HG03354 (cell line): Measurements from ENCODE around the gene STING1.
A peak's percentile ranks its signal among the peaks of the same experiment; 100 is the strongest.

Experiments used
- ATAC-seq: cut with Tn5 transposase; IDR thresholded peaks from one replicate; pipeline ENCODE4 v1.9.1; 2021; ENCODE audit warnings: mild to moderate bottlenecking; ENCODE audit not compliant: unreplicated experiment, poor library complexity, severe bottlenecking

The STING1 gene

DNA sequence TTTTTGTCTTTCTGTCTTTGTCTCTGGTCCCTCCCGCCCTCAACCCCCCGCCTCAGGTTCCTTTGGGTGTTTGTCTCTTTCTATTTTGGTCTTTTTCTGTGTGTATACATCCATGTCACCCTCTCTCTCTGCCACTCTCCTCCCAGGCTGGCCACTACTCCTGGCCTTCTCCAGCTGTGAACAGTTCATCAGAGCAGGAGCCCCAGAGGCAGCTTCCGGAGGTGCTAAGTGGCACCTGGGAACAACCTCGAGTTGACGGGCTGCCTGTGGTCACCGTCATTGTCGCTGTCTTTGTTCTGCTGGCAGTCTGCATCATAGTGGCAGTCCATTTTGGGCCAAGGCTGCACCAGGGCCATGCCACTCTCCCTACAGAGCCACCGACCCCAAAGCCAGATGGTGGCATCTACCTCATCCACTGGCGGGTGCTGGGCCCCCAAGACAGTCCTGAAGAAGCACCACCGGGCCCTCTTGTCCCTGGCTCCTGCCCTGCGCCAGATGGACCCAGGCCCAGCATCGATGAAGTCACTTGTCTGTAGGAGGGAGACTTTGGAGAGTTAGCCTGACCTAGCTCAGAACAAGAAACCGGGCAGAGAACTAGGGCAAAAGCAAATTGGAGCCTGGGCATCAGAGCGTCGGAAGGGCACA is 10.1 kb downstream of the STING1 start:
- no peak for ATAC-seq

DNA sequence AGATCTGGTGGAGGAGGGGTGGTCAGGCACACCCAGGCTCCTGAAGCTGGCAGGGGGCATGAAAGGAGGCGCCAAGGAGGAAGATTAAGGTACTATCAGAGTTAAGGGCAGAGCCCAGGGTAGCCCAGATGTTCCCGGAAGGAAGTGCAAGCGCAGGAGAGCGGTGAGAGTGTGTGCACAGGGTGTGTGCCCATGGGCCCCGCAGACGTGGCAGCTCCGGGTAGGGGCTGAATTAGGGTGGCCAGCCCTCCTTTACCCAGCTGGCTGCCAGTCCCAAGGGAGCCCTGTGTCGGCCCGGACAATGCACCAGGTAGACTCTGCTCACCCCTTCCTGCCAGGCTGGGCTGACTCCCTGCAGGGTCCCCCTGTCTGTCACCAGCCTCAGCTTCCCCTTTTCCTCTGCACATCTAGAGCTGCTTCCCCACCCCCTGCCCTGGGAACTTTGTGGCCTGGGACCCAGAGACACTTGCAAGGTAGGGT is 11.7 kb downstream of the STING1 start, which contains the start of gene SMIM33:
Gene SMIM33 (plus strand): TSS at position 184 of the 480 bp plus-strand sequence. CDS start 118 bp downstream, at position 302.
- peak; percentile 47 for ATAC-seq

DNA sequence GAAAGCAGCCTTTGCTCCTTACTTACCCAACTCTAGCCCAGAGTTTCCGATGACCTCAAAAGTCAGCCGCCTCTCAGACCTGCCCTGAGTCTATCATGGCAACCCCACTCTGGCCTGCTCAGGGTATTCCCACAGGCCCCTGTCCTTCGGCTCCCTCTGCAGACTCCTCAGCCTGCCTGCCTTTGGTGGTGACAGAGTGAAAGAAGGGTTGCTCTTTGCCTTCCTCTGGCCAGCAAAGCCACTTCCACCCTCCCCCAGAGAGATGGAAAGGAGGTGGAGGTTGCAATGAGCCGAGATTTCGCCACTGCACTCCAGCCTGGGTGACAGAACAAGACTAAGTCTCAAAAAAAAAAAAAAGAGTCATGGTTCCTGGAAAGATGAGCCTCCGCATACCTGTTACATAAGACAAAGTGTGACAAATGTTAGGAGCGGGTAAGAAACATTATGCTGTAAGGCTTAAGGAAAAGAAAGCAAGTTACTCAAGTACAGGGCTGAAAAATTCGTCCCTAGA is 14.1 kb downstream of the STING1 start:
- ATAC-seq = no peak

DNA sequence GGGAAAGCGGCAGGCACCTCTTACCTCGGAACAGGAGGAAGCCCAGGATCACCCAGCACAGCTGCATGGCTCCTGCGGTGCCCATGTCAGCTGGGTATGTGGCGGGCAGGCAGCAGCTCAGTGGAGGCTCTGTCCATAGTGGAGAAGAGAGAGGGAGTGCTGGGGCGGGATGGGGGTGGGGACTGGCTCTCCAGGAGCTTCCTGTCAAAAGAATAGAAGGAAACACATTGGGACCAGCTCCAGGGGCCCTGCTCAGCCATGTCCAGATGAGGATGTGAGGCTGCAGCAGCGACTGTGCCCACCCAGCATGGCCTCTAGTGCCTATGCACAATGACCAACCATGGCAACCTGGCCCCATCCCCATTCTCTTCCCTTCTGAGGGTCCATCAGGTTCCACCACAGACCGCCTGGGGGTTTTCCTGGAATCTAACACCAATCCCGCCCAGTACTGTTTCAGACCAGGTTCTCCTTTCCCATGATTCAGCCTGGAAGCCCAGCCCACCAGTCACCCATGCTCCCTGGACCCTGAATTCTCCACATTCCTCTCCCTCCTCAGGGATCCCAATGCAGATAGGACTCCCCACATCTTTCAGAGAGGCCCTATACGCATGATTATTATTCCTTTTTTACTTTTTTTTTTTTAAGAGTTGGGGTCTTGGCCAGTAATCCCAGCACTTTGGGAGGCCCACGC is 19.8 kb downstream of the STING1 start, which contains the start of gene ECSCR:
Gene ECSCR (minus strand): TSS at position 158 of the 691 bp plus-strand sequence. CDS start 73 bp downstream, at position 85.
- ATAC-seq = no peak

DNA sequence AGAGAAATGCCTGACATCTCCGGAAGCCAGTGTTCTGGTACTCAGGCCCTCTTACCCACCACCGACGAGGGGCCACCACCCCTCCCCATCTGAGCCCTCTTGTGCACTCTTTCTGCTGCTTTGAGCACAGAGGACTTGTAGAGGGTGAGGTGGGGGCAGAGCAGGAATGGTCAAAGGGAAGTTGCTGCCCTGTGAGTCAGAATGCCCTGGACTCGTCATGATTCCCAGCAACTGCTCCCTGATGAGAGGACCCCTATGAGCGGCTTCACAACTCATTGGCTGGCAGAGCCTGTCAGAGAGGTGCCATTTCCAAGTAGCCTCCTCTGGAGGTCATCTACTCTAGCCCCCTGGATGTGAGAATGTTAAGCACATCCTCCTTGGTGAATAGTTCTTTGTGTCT is 20.9 kb downstream of the STING1 start:
- ATAC-seq = no peak

DNA sequence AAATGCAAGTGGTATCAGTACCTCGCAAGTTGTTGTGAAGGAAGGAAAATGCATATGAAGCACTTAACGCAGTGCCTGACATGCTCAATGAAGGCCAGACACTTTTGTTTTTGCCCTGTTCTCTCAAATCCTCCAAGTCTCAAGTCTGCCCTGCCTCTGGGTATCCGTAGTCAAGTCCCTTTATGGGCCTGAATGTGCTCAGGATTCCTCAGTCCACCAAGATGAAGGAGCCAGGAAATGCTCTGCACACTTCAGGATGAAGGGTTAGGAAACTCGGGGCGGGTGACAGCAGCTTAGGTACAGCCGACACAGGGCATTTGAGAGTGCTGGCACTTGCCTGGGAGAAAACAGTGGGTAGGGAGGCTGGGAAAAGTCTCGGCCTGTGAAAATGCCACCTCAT is 21.4 kb downstream of the STING1 start:
- no peak for ATAC-seq

DNA sequence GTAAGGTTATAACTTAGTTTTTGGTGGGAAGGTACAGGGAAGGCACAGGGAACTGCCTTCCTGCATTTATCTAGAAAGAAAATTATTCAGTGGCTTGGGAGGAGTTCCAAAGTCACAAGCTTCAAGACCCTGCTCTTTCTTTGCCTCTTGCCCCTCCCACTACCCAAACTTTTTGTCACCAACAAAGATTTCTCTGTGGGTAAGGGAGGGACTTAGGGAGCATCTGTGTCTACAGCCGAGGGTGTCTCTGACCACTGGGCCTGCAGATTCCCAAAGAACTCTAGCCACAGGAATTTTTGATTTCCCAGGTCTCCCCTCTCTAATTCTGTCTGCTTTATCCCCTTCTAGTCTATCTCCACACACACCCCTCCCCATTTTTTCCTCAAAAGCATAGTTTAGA is 22.1 kb downstream of the STING1 start:
- ATAC-seq = no peak

DNA sequence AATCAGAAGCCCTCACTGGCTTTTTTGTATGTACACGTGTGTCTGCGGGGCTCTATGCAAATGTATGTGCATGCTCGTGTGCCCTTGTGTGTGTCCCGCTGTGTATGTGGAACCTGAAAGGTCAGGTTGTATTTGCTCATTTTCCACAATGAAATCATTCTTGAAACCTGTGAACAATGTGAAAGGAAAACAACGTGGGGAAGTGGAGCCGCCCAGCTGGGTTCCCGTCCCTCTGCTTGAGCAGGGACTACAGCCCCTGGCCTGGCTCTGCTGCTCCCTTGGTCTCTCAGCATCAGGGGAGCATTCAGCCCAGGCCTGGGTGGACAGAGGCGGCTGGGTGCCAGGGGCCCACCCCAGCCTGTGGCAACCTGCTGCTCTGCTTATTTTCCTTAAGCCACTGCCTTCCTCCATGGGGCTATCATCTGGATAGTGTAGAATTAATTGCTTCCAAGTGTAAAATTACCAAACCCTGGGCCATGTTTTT is 23.1 kb downstream of the STING1 start:
- peak; percentile 39 for ATAC-seq

DNA sequence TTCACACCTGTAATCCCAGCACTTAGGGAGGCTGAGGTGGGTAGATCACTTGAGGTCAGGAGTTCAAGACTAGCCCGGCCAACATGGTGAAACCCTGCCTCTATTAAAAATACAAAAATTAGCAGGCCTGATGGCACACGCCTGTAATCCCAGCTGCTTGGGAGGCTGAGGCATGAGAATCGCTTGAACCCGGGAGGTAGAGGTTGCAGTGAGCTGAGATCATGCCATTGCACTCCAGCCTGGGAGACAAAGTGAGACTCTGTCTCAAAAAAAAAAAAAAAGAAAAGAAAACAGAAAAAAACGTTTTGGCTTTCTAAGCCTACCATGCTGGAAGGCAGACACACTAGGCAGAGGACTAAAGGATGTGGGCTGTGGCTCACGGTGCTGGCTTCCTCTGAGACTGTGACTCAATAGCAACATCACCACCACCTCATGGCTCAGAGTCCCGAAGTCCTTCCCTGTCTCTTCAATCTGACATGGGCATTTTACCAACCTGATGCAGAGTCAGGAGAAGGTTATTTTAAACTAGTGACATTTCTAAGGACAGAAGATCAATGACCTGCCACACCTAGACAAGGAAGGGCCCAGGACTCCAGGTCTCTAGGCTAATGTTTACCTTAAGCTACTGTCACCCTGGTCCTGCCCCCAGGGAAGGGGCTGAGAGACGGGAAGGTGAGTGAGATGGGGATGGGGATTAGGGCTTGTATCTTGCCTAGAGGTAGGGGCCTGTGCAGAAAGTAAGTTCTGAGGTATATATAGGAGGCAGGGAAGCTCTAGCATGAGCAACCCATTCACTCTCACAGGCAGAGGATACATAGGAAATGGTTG is 23.8 kb downstream of the STING1 start:
- peak; percentile 72 for ATAC-seq

DNA sequence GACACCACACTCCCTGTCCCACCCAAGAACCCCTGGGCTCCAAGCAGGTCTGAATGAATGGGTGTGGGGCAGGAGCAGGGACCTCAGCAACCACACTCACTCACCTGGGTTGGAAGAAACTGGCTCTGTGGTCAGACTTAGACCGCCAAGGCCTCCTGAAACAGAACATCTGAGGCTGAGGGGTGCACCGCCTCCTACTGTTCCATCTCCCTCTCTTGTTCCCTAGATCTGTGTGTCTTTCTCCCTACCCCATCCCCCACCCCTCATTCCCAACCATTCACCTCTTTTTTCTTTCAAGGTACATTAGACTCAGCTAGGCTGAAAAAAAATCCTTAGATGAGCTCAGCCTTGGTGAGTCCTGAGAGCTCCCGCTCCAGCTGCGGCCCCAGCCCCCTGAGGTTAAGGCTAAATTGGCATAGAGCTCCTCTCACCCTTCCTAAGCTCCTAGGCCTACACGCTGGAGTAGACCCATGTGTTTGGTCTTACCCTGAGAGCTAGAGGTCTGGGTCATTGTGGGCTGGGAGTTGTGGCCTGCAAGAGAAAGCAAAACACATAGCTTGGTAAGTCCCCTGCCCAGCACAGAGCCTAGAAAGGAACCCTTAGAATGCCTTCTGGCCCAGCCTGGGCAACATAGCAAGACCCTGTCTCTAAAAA is 24.8 kb downstream of the STING1 start:
- peak; percentile 36 for ATAC-seq

DNA sequence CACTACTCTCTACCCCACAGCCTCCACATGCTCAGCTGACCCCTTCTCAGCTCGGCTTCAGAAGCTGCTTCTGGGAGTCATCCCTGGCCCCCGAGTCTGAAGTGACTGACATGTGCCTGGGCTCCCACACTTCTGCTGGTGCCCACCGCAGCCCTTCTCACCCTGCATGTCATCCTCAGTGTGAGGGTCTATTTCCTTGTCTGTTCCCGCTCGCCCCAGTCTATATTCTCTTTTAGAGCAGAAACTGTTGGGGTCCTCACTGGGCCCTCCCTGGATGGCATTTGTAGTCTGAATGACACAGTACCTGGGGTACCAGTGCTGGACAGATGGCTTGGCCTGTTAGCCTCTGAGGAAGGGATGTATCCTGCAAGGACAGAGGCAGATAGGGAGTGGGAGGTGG is 25.3 kb downstream of the STING1 start:
- no peak for ATAC-seq

DNA sequence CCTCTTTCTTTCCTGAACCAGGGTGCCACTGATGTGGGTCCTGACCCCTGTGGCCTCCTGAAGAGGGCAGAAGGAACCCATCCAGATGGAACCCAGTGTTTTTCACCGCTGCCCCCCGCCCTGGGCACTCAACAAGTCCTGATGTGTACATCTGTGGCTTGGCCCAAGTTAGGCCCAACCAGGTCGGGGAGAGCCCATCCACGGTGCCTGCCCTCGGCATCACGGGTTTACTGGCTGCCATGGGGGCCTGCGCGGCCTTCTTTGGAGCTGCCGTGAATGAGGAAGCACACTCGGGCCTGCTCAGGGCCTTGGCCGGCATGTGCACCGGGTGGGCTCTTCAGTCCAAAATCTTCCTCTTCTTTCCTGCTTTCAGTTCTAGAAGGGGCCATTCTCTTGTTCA is 25.8 kb downstream of the STING1 start:
- ATAC-seq = no peak

DNA sequence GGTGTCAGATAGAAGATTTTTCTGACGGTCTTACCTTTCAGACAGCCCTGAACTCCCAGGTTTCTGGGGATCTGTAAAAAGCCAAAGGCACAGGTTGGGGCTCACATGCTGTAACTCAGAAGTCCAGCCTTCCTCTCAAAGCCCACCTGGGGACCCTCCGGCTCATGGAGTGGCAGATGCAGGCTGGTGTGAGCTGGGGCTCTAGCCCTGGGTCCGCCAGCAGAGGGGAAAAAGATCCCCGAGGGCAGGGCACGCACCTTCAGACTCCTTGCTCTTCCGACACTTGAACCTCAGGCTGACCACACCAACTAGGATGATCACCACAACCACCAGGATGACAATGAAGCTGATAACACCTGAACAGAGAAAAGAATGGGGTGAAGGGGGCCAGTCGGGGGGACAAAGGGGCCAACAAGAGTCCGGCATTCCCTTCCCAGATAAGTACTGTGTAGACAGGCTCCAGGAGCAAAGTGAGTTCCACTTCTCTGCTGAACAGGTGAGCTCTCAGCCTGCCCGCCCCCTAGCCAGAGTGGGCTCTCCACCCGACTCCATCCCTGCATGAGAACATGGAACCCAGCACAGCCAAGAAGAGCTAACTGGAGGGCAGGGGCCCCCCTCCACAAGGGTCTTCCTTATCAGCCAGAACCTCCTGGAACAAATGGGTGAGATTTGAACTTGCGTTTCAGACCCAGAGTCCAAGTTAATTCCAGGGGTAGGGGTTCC is 27.8 kb downstream of the STING1 start:
- no peak for ATAC-seq

DNA sequence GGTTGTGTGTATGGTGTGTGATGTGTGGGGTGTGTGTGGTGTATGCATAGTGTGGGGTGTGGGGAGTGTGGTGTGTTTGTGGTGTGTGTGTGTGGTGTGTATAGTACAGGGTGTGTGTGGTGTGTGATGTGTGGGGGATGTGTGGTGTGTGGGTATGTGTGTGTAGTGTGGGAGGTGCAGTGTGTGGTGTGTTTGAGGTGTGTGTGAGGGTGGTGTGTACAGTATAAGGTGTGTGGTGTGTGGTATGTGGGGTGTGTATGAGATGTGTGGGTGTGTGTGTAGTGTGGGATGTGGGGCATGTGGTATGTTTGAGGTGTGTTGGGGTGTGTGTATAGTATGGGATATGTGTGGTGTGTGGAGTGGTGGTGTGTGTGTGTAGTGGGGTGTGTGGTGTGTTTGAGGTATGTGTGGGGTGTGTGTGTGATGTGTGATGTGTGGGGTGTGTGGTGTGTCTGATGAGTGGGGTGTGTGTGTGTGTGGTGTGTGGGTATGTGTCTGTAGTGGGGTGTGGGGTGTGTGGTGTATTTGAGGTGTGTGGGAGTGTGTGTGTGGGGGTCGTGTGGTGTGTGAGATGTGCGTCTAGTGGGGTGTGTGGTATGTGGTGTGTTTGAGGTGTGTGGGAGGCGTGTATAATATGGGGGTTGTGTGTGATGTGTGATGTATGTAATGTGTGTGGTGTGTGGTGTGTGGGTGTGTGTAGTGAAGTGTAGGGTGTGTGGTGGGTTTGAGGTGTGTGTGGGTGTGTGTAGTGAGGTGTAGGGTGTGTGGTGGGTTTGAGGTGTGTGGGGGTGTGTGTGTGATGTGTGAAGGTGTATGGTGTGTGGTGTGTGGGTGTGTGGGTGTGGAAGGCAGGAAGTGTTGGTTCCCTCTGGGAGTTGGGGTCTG is 28.6 kb downstream of the STING1 start:
- no peak for ATAC-seq

DNA sequence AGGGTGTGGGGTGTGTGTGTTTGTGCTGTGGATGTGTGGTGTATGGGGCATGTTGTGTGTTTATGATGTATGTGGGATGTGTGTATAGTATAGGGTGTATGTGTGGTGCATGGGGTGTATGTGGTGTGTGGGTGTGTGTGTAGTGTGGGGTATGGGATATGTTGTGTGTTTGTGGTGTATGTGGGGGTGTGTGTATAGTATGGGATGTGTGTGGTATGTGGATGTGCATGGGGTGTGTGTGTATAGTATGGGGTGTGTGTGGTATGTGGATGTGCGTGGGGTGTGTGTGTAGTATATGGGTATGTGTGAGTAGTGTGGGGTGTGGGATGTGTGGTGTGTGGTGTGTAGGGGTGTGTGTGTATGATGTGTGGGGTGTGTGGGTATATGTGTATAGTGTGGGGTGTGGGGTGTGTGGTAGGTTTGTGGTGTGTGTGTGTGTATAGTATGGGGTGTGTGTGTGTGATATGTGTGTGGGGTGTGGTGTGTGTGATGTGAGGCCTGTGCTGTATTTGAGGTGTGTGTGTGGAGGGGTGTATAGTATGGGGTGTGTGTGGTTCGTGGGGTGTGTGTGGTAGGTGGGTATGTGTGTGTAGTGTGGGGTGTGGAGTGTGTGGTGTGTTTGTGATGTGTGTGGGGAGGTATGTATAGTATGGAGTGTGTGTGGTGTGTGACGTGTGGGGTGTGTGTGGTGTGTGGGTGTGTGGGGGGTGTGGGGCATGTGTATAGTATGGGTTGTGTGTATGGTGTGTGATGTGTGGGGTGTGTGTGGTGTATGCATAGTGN is 30.5 kb downstream of the STING1 start:
- no peak for ATAC-seq

DNA sequence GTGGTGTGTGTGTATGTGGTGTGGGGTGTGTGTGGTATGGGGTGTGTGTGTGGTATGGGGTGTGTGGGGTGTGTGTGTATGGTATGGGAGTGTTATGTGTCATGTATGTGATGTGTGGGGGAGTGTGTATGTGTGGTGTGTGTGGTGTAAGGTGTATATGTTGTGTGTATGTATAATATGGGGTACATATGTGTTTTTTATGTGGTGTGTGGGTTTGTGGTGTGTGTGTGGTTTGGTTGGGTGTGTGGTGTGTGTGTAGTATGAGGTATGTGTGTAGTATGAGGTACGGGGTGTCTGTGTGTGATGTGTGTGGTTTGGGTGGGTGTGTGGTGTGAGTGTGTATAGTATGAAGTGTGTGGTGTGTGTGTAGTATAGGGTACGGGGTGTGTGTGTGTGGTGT is 31.4 kb downstream of the STING1 start:
- no peak for ATAC-seq
